Right lobe of liver (tissue), 4 donors: Measurements from ENCODE around the gene P2RX2.

Source experiments
- CTCF ChIP-seq, 4 donors: fragments of 200-600 bp in 3 of 4; fragments of 450-650 bp in 1 of 4; IDR thresholded peaks; one replicate each; pipeline versions ENCODE4 v1.5.1 to v1.8.0; 2016 to 2022; ENCODE audit warnings: antibody characterized with exemption in 4 of 4, mild to moderate bottlenecking in 2 of 4
- POLR2A ChIP-seq: fragments of 450-650 bp; IDR thresholded peaks from one replicate; pipeline ENCODE4 v1.6.1; 2017; ENCODE audit warnings: antibody characterized with exemption, mild to moderate bottlenecking
- donor health status: DM: no; HTN: no; CAD: no.
- donor health status: DM: no; HTN: no; CAD: no.
- donor health status: DM: no; HTN: yes; CAD: no.

- TF ChIP-seq CTCF (IDR thresholded peaks at IDR 0.05) (no peak), POLR2A (no peak)
Measured at GRCh38 chr12:132578118-132578517, 40.5 kb upstream of the P2RX2 start.
